Naive thymus-derived CD8-positive, alpha-beta T cell (primary cell): ENCODE results near the gene FER1L5. TPM values are rescaled to one million over a fixed set of nuclear protein-coding genes. Genes with fewer than 3 reads are reported as not detected.

Experiments used
- ATAC-seq, 2 donors: fragments of 150-1000 bp; cut with Tn5 transposase in 1 of 2; sonication (Bioruptor Pico), chemical (Tn5 transposase) in 1 of 2; 1 replicate in 1 of 2; 2 replicates in 1 of 2; pipeline ENCODE4 v1.10.0; 2021; ENCODE audit warnings: mild to moderate bottlenecking in 2 of 2, moderate library complexity in 2 of 2
- POLR2A ChIA-PET: fragments of 350-600 bp; sonication (Branson Sonifier 250); formaldehyde crosslinking; loops from one replicate; lab custom pipeline; 2021; ENCODE audit warnings: antibody characterized with exemption; lab: Charles Lee
- DNase-seq, 10 donors: peaks; one replicate each; pipeline versions ENCODE4 v3.0.0 to v3.0.0-alpha.2; 2020 to 2022
- H3K27ac Mint-ChIP-seq, 10 donors: one replicate each; pipeline ENCODE4 v1.8.0; 2020 to 2022; ENCODE audit warnings: mild to moderate bottlenecking in 10 of 10, mixed read lengths in 10 of 10, moderate library complexity in 4 of 10, inconsistent platforms in 1 of 10
- H3K27me3 Mint-ChIP-seq, 5 donors: one replicate each; pipeline ENCODE4 v1.8.0; 2021 to 2022; ENCODE audit warnings: mixed read lengths in 5 of 5
- H3K36me3 Mint-ChIP-seq, 3 donors: one replicate each; pipeline ENCODE4 v1.8.0; 2020 to 2022; ENCODE audit warnings: mixed read lengths in 3 of 3, mild to moderate bottlenecking in 2 of 3, inconsistent platforms in 1 of 3
- H3K4me1 Mint-ChIP-seq, 4 donors: one replicate each; pipeline ENCODE4 v1.8.0; 2021 to 2022; ENCODE audit warnings: mixed read lengths in 4 of 4
- H3K4me3 Mint-ChIP-seq, 10 donors: one replicate each; pipeline ENCODE4 v1.8.0; 2020 to 2022; ENCODE audit warnings: mild to moderate bottlenecking in 10 of 10, mixed read lengths in 10 of 10, moderate library complexity in 6 of 10, inconsistent platforms in 1 of 10
- H3K9me3 Mint-ChIP-seq, 9 donors: one replicate each; pipeline ENCODE4 v1.8.0; 2020 to 2022; ENCODE audit warnings: mixed read lengths in 9 of 9, mild to moderate bottlenecking in 3 of 9, inconsistent platforms in 1 of 9, moderate library complexity in 1 of 9
- polyA plus RNA-seq, 3 donors: library from polyadenylated mRNA; unstranded; fragments of 300-500 nt; fragmentation: Illumina TruSeq; gene quantifications; one replicate each; pipeline ENCODE4 v1.2.3, GENCODE V29; 2021
- total RNA-seq, 8 experiments: library from RNA in 2 of 8; stranded (reverse) in 2 of 8; gene quantifications; one replicate each; pipeline ENCODE4 v1.2.3 and lab custom pipeline; 2021 to 2026

Gene FER1L5
- total and polyA plus RNA-seq, 5 experiments from 2014 or later: 0.02 TPM; not detected in 4

- no peak overlapping the region for H3K27ac Mint-ChIP-seq
- H3K27me3 Mint-ChIP-seq: peaks cover 0 to 2% (median 0%) of the 10 kb centered on the region in 5 donors
- POLR2A ChIA-PET: no interaction called here
- H3K4me1 Mint-ChIP-seq: no peaks in the 10 kb centered on the region
- H3K4me3 Mint-ChIP-seq: no peak overlapping the region
- no peak for ATAC-seq
- H3K9me3 Mint-ChIP-seq: no peaks in the 10 kb centered on the region
- DNase-seq: no peak
- no peaks in the 10 kb centered on the region for H3K36me3 Mint-ChIP-seq
These were observed 109.2 kb downstream of the FER1L5 start for GRCh38 chr2:96751800-96752199.

GRCh38 chr2:96753661-96754282 lies 111.2 kb downstream of the FER1L5 start:
- Mint-ChIP-seq H3K27ac (no peak overlapping the region), H3K27me3 (peaks cover 0 to 2% (median 0%) of the 10 kb centered on the region in 5 donors), H3K9me3 (no peaks in the 10 kb centered on the region), H3K4me1 (no peaks in the 10 kb centered on the region), H3K36me3 (no peaks in the 10 kb centered on the region), H3K4me3 (no peak overlapping the region)
- no peak for DNase-seq
- ATAC-seq: no peak
- POLR2A ChIA-PET: no interaction called here

- H3K27me3 Mint-ChIP-seq: peaks cover 0 to 2% (median 0%) of the 10 kb centered on the region in 5 donors
- ATAC-seq (no peak), DNase-seq (no peak)
- H3K27ac Mint-ChIP-seq: no peak overlapping the region
- no peak overlapping the region for H3K4me3 Mint-ChIP-seq
- POLR2A ChIA-PET: no interaction called here
- H3K36me3 Mint-ChIP-seq: no peaks in the 10 kb centered on the region
- H3K4me1 Mint-ChIP-seq: peaks cover under 1 to 4% (median 1%) of the 10 kb centered on the region in 4 donors
- H3K9me3 Mint-ChIP-seq: no peaks in the 10 kb centered on the region
These were observed 111.8 kb downstream of the FER1L5 start for GRCh38 chr2:96754317-96754716.

Other genes starting within 250 kb of the FER1L5 start
- gene NEURL3, start 137.4 kb upstream of the FER1L5 start, total RNA-seq: under 1 TPM in 1 of 2 experiments, not detected in 1; 0.39 TPM
- under 1 TPM in 1 of 3 donors, not detected in 2; 0.16 TPM for gene NEURL3, start 137.4 kb upstream of the FER1L5 start, polyA plus RNA-seq
- 100 to 1,000 TPM; 100 to 108 TPM for gene ARID5A, start 106.0 kb upstream of the FER1L5 start, total RNA-seq
- 100 to 1,000 TPM in 1 of 3 donors, 10 to 100 TPM in 2; 41.7 to 101 (median 55.2) TPM for gene ARID5A, start 106.0 kb upstream of the FER1L5 start, polyA plus RNA-seq
- 10 to 100 TPM; 57.6 to 61.8 TPM for gene KANSL3, start 4.5 kb upstream of the FER1L5 start, total RNA-seq
- 10 to 100 TPM in 2 of 3 donors, 1 to 10 TPM in 1; 8.3 to 18.2 (median 11.4) TPM for gene KANSL3, start 4.5 kb upstream of the FER1L5 start, polyA plus RNA-seq
- 1 to 10 TPM; 7.4 to 9.1 TPM for gene LMAN2L, start 97.3 kb downstream of the FER1L5 start, total RNA-seq
- 10 to 100 TPM; 20.9 to 21.3 (median 21.3) TPM for gene LMAN2L, start 97.3 kb downstream of the FER1L5 start, polyA plus RNA-seq
- gene CNNM4, start 118.1 kb downstream of the FER1L5 start, total RNA-seq: 1 to 10 TPM; 4.5 to 4.9 TPM
- gene CNNM4, start 118.1 kb downstream of the FER1L5 start, polyA plus RNA-seq: 1 to 10 TPM in 2 of 3 donors, under 1 TPM in 1; 0.63 to 2.2 (median 1.3) TPM
- 10 to 100 TPM; 40.0 to 41.1 TPM for gene CNNM3, start 173.5 kb downstream of the FER1L5 start, total RNA-seq
- gene CNNM3, start 173.5 kb downstream of the FER1L5 start, polyA plus RNA-seq: 10 to 100 TPM in 2 of 3 donors, 1 to 10 TPM in 1; 2.8 to 12.0 (median 11.4) TPM
- 10 to 100 TPM; 13.1 to 16.2 TPM for gene ANKRD23, start 201.3 kb downstream of the FER1L5 start, total RNA-seq
- under 1 TPM; 0.15 to 0.57 (median 0.27) TPM for gene ANKRD23, start 201.3 kb downstream of the FER1L5 start, polyA plus RNA-seq
- 10 to 100 TPM; 13.5 to 14.2 TPM for gene ANKRD39, start 215.3 kb downstream of the FER1L5 start, total RNA-seq
- gene ANKRD39, start 215.3 kb downstream of the FER1L5 start, polyA plus RNA-seq: 10 to 100 TPM; 12.2 to 18.7 (median 16.2) TPM
- gene SEMA4C, start 227.3 kb downstream of the FER1L5 start, total RNA-seq: 10 to 100 TPM; 35.6 to 38.6 TPM
- 1 to 10 TPM; 1.9 to 2.8 (median 2.2) TPM for gene SEMA4C, start 227.3 kb downstream of the FER1L5 start, polyA plus RNA-seq